Nephron (organoid): ENCODE data around the gene CNDP1.

ENCODE experiments used
- H3K27ac Mint-ChIP-seq, 3 experiments: 2 replicates each; pipeline ENCODE4 v1.8.0; 2020; ENCODE audit warnings: mixed read lengths in 3 of 3, mild to moderate bottlenecking in 2 of 3, moderate library complexity in 1 of 3
- H3K27me3 Mint-ChIP-seq: 2 replicates; pipeline ENCODE4 v1.8.0; 2021; ENCODE audit warnings: low read depth, mild to moderate bottlenecking, moderate library complexity, mixed read lengths
- H3K36me3 Mint-ChIP-seq: 2 replicates; pipeline ENCODE4 v1.8.0; 2020; ENCODE audit warnings: low read depth, mixed read lengths
- H3K4me1 Mint-ChIP-seq: 2 replicates; pipeline ENCODE4 v1.8.0; 2020; ENCODE audit warnings: mixed read lengths
- H3K4me3 Mint-ChIP-seq, 3 experiments: 2 replicates each; pipeline ENCODE4 v1.8.0; 2020; ENCODE audit warnings: mild to moderate bottlenecking in 3 of 3, mixed read lengths in 3 of 3, moderate library complexity in 2 of 3
- H3K9me3 Mint-ChIP-seq: 2 replicates; pipeline ENCODE4 v1.8.0; 2020; ENCODE audit warnings: mixed read lengths
- CTCF ChIP-seq, 3 experiments: fragments of 200-600 bp; sonication (generic); IDR thresholded peaks; one replicate each; pipeline ENCODE4 v1.5.0; 2021; ENCODE audit warnings: antibody characterized with exemption in 3 of 3; ENCODE audit not compliant: unreplicated experiment in 3 of 3

The CNDP1 gene

GRCh38 chr18:74616494-74616893 is 82.2 kb downstream of the CNDP1 start:
- Mint-ChIP-seq H3K27me3 (no peaks in the 10 kb centered on the region), H3K36me3 (no peaks in the 10 kb centered on the region), H3K4me3 (no peak overlapping the region), H3K4me1 (no peaks in the 10 kb centered on the region), H3K9me3 (no peaks in the 10 kb centered on the region), H3K27ac (no peak overlapping the region)
- no peak for TF ChIP-seq CTCF (IDR thresholded peaks at IDR 0.05; ENCODE audit: unreplicated experiment in 3 of 3)

GRCh38 chr18:74617486-74617885 is 83.2 kb downstream of the CNDP1 start:
- Mint-ChIP-seq H3K36me3 (no peaks in the 10 kb centered on the region), H3K4me3 (no peak overlapping the region), H3K27me3 (no peaks in the 10 kb centered on the region), H3K27ac (no peak overlapping the region), H3K9me3 (no peaks in the 10 kb centered on the region), H3K4me1 (no peaks in the 10 kb centered on the region)
- no peak for TF ChIP-seq CTCF (IDR thresholded peaks at IDR 0.05; ENCODE audit: unreplicated experiment in 3 of 3)

DNA sequence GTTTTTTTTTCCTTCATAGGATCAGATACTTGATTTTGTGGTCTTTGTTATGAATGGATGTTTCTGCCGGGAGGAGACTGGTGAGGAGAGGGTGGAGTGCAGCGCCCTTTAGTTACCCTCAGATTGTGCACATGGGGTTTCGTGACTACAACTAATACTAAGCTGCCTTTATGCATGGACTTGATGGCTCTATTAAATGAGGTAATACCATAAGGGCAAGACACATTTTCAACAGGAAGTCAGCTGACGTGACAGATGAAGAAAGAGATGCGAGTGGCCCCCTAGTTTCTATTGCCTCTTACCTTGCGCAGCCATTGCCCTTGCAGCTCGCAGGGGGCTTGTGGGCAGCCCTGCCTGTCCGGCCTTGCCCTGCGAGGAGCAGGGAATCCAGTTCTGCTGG is 87.8 kb downstream of the CNDP1 start:
- H3K27me3 Mint-ChIP-seq: no peaks in the 10 kb centered on the region
- no peak overlapping the region for H3K4me3 Mint-ChIP-seq
- H3K27ac Mint-ChIP-seq: no peak overlapping the region
- TF ChIP-seq CTCF (IDR thresholded peaks at IDR 0.05; ENCODE audit: unreplicated experiment in 3 of 3): no peak
- no peaks in the 10 kb centered on the region for H3K9me3 Mint-ChIP-seq
- no peaks in the 10 kb centered on the region for H3K36me3 Mint-ChIP-seq
- peaks cover 3% of the 10 kb centered on the region for H3K4me1 Mint-ChIP-seq

GRCh38 chr18:74623047-74623816 is 88.9 kb downstream of the CNDP1 start:
- Mint-ChIP-seq H3K36me3 (no peaks in the 10 kb centered on the region), H3K27me3 (no peaks in the 10 kb centered on the region), H3K9me3 (no peaks in the 10 kb centered on the region), H3K27ac (no peak overlapping the region), H3K4me3 (no peak overlapping the region), H3K4me1 (peaks cover 4% of the 10 kb centered on the region)
- peak; percentile 21 to 49 (median 43) for TF ChIP-seq CTCF (IDR thresholded peaks at IDR 0.05; ENCODE audit: unreplicated experiment in 3 of 3)

GRCh38 chr18:74624466-74624865 is 90.2 kb downstream of the CNDP1 start:
- peaks cover 4% of the 10 kb centered on the region for H3K4me1 Mint-ChIP-seq
- TF ChIP-seq CTCF (IDR thresholded peaks at IDR 0.05; ENCODE audit: unreplicated experiment in 3 of 3): no peak
- no peaks in the 10 kb centered on the region for H3K27me3 Mint-ChIP-seq
- no peak overlapping the region for H3K4me3 Mint-ChIP-seq
- H3K36me3 Mint-ChIP-seq: no peaks in the 10 kb centered on the region
- H3K27ac Mint-ChIP-seq: no peak overlapping the region
- no peaks in the 10 kb centered on the region for H3K9me3 Mint-ChIP-seq

- Mint-ChIP-seq H3K27me3 (no peaks in the 10 kb centered on the region), H3K27ac (no peak overlapping the region), H3K9me3 (no peaks in the 10 kb centered on the region), H3K4me3 (no peak overlapping the region), H3K4me1 (peaks cover 4% of the 10 kb centered on the region), H3K36me3 (no peaks in the 10 kb centered on the region)
- TF ChIP-seq CTCF (IDR thresholded peaks at IDR 0.05; ENCODE audit: unreplicated experiment in 3 of 3): no peak
Measured at GRCh38 chr18:74625157-74625556, 90.9 kb downstream of the CNDP1 start.
